Parathyroid adenoma (tissue), 2 donors: ENCODE measurements around the gene ANLN.
"Not testable (repeated sequence)": the region's sequence is repeated elsewhere in the genome, so short reads cannot be mapped to it uniquely, and the experiment has no call there.

Experiments
- H2AFZ ChIP-seq: fragments of 300-600 bp; sonication (generic); one replicate; pipeline ENCODE4 v1.7.0; 2017; ENCODE audit warnings: antibody characterized with exemption, mild to moderate bottlenecking
- H3K27ac ChIP-seq: fragments of 300-600 bp; sonication (generic); one replicate; pipeline ENCODE4 v1.7.0; 2017
- H3K27me3 ChIP-seq: fragments of 300-600 bp; sonication (generic); one replicate; pipeline ENCODE4 v1.7.0; 2017; ENCODE audit warnings: low read length; ENCODE audit not compliant: control insufficient read depth, insufficient read depth
- H3K36me3 ChIP-seq: fragments of 300-600 bp; sonication (generic); one replicate; pipeline ENCODE4 v1.7.0; 2017; ENCODE audit warnings: low read length; ENCODE audit not compliant: control insufficient read depth, insufficient read depth
- H3K4me1 ChIP-seq: fragments of 300-600 bp; sonication (generic); one replicate; pipeline ENCODE4 v1.7.0; 2017; ENCODE audit warnings: control low read depth
- H3K4me2 ChIP-seq: fragments of 300-600 bp; sonication (generic); one replicate; pipeline ENCODE4 v1.7.0; 2017; ENCODE audit warnings: low read length
- H3K4me3 ChIP-seq: fragments of 300-600 bp; sonication (generic); one replicate; pipeline ENCODE4 v1.7.0; 2017; ENCODE audit warnings: low read depth, low read length
- H3K79me2 ChIP-seq: fragments of 300-600 bp; sonication (generic); one replicate; pipeline ENCODE4 v1.7.0; 2017; ENCODE audit warnings: control low read depth
- H3K9ac ChIP-seq: fragments of 300-600 bp; sonication (generic); one replicate; pipeline ENCODE4 v1.7.0; 2017; ENCODE audit warnings: mild to moderate bottlenecking
- H3K9me3 ChIP-seq: fragments of 300-600 bp; sonication (generic); one replicate; pipeline ENCODE4 v1.7.0; 2017; ENCODE audit warnings: low read length; ENCODE audit not compliant: control insufficient read depth
- CTCF ChIP-seq: fragments of 300-600 bp; sonication (generic); IDR thresholded peaks from one replicate; pipeline ENCODE4 v1.7.0; 2017; ENCODE audit warnings: antibody characterized with exemption, mild to moderate bottlenecking
- donor health status: primary hyperparathyroidism.

ANLN gene

DNA sequence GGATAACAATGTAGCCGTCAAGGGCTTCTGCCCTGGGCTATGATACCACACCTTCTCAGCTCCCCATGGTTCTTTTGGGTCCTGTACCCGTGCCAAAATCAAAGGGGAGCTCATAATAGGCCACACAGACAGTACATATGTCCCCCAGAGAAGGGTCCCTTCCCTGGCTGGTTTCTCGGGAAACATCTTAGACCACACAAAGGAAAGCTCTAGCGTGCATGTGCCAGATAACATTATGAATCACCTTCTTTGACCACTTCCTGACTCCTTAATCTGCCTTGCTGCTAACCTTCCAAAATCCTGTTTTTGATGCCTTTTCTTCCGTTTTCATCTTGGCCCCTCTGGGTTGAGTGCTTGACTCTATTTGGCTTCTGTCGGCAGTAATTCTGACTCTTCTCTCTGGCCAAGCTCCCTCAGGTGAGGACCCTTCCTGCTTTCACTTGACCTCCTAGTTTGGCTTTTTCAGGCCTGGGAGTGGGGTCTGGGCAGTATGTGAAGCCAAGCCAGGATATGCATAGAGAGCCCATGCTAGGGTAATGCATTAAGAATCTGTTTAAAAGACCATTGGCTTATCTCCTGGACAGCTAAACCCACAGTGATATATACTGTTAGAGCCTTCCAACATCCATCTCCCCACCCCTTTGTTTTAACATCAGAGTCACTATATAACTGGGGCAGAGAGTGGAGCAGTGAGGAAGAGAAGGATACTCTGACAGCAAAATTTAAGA lies 84.8 kb downstream of the ANLN start:
- Histone ChIP-seq H3K9me3 (no peaks in the 10 kb centered on the region), H3K79me2 (no peaks in the 10 kb centered on the region), H3K27ac (no peak overlapping the region), H3K36me3 (no peaks in the 10 kb centered on the region), H3K4me3 (no peak overlapping the region), H3K27me3 (no peaks in the 10 kb centered on the region), H2AFZ (no peak overlapping the region), H3K4me2 (no peak overlapping the region), H3K9ac (no peak overlapping the region), H3K4me1 (peaks cover 9% of the 10 kb centered on the region)
- TF ChIP-seq CTCF, result no peak

DNA sequence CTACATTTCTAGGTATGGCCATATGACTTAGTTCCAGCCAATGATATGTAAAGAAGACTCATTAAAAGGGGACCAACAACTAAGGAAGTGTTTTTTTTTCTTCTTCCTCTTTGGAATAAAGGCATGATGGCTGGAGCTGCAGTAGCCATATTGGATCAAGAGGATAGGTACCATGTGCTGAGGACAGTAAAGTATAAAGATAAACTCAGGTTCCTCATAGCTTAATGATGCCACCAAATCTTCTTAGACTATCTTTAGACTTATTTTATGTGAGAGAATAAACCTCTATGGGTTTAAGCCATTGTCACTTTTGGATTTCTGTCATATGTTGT lies 85.3 kb downstream of the ANLN start:
- H3K36me3 ChIP-seq, result no peaks in the 10 kb centered on the region
- H3K4me3 ChIP-seq, result no peak overlapping the region
- no peak overlapping the region for H2AFZ ChIP-seq
- no peaks in the 10 kb centered on the region for H3K79me2 ChIP-seq
- H3K27ac ChIP-seq, result no peak overlapping the region
- TF ChIP-seq CTCF, result no peak
- no peaks in the 10 kb centered on the region for H3K27me3 ChIP-seq
- H3K9ac ChIP-seq, result no peak overlapping the region
- H3K4me1 ChIP-seq, result peaks cover 3% of the 10 kb centered on the region
- no peaks in the 10 kb centered on the region for H3K9me3 ChIP-seq
- no peak overlapping the region for H3K4me2 ChIP-seq

- Histone ChIP-seq H3K27me3 (no peaks in the 10 kb centered on the region), H3K4me2 (no peak overlapping the region), H3K4me3 (no peak overlapping the region), H3K36me3 (no peaks in the 10 kb centered on the region), H3K79me2 (no peaks in the 10 kb centered on the region), H3K27ac (no peak overlapping the region), H2AFZ (no peak overlapping the region), H3K9me3 (no peaks in the 10 kb centered on the region), H3K4me1 (peaks cover 3% of the 10 kb centered on the region), H3K9ac (no peak overlapping the region)
- TF ChIP-seq CTCF, result no peak
Measured at GRCh38 chr7:36475381-36475780, 85.7 kb downstream of the ANLN start.

- no peak overlapping the region for H3K4me3 ChIP-seq
- H3K79me2 ChIP-seq, result no peaks in the 10 kb centered on the region
- H3K4me1 ChIP-seq, result no peaks in the 10 kb centered on the region
- TF ChIP-seq CTCF, result no peak
- H3K9me3 ChIP-seq, result no peaks in the 10 kb centered on the region
- no peak overlapping the region for H3K27ac ChIP-seq
- no peaks in the 10 kb centered on the region for H3K27me3 ChIP-seq
- H2AFZ ChIP-seq, result no peak overlapping the region
- no peak overlapping the region for H3K9ac ChIP-seq
- H3K36me3 ChIP-seq, result no peaks in the 10 kb centered on the region
- no peak overlapping the region for H3K4me2 ChIP-seq
Measured at GRCh38 chr7:36478745-36479144, 89.1 kb downstream of the ANLN start.

DNA sequence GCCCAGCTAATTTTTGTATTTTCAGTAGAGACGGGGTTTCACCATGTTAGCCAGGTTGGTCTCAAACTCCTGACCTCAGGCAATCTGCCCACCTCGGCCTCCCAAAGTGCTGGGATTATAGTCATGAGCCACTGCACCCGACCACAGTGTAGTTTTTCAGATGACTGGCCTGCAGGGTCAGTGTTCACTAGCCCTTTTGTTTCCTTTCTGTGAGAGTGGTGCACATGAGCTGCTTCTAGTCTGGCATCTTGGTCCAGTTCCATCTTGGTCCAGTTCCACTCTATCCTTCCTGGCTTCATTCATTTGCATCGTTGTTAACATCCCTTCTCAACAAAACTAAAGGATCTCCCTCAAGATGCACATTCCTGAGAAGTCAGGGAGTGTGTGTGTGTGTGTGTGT lies 94.2 kb downstream of the ANLN start:
- H3K27ac ChIP-seq, result not testable (repeated sequence)

More for the DNA sequence above, 94.2 kb downstream of the ANLN start:
- H2AFZ ChIP-seq, H3K4me2 ChIP-seq, H3K27me3 ChIP-seq, H3K9me3 ChIP-seq, H3K4me3 ChIP-seq, H3K79me2 ChIP-seq, H3K36me3 ChIP-seq, H3K4me1 ChIP-seq, H3K9ac ChIP-seq: not testable (repeated sequence)
